Measurements from ENCODE around the gene FAM227B. TPM values are rescaled to one million over a fixed set of nuclear protein-coding genes. Genes with fewer than 3 reads are reported as not detected.

The FAM227B gene
- total and polyA plus RNA-seq, 2 of the 13 experiments (the other 11 are each of a cell fraction or from before 2014, with no cell fraction given), result 1.9 to 2.6 TPM

DNA sequence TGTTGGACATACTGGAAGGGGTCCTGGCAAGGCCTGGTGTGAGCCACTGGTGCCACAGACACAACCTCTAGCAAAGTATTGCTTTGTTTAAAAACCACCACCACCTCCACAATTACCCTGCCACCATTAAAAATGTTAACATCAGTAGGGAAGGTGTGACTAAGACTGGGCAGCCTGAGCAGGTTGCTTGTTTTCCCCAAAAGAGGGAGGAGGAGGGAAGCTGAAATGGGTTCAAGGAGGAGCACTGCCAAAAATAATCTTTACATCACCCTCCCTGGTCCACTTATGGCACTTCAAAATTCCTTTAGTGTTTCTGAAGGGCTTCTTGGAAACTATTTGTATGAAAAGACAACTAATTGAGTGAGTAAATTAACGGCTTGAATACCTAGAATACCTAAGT is 297.4 kb downstream of the FAM227B start:
- WGBS (ENCODE audit: low lambda C conversion rate), result 94% methylated on average over 1 of the region's 1 CpG
- Histone ChIP-seq H3K9me3 (ENCODE audit: low read length) (no peaks in the 10 kb centered on the region), H3K4me1 (ENCODE audit: insufficient read depth, low read length) (no peaks in the 10 kb centered on the region), H3K36me3 (replicated peaks in 1 of 2; ENCODE audit: control insufficient read depth in 1 of 2, insufficient read depth in 2 of 2, low read length in 2 of 2) (peaks cover 4 to 14% of the 10 kb centered on the region in 2 experiments; a peak in 3 of 5 replicates), H3K9ac (ENCODE audit: insufficient read depth, low read depth, low read length) (no peak overlapping the region), H4K20me1 (ENCODE audit: insufficient read depth, low read length) (no peaks in the 10 kb centered on the region), H3K4me2 (ENCODE audit: low read depth, low read length) (no peak overlapping the region), H3K27me3 (ENCODE audit: control insufficient read depth in 1 of 2, insufficient read depth in 2 of 2, low read length in 2 of 2) (no peaks in the 10 kb centered on the region), H2AFZ (ENCODE audit: low read length) (no peak overlapping the region), H3K27ac (ENCODE audit: extremely low read length, insufficient read depth, low read length) (no peak overlapping the region), H3K79me2 (ENCODE audit: insufficient read depth, low read length) (no peaks in the 10 kb centered on the region), H3K4me3 (replicated peaks in 1 of 3; ENCODE audit: insufficient read depth in 1 of 3, low read depth in 2 of 3, low read length in 3 of 3) (no peak overlapping the region)
- no TSS peak for BruUV-seq (replicated peaks)
- intact Hi-C loops (cut with micrococcal nuclease; ENCODE audit: unreplicated experiment), result no loop called here
- ChIA-PET CTCF (ENCODE audit: low intra/inter-chr PET ratio, low total read pairs) (no interaction called here), POLR2A (no interaction called here)
- no peak for ATAC-seq
- FAIRE-seq, result no peak
- TF ChIP-seq TCF7 (IDR thresholded peaks at IDR 0.05; ENCODE audit: low read depth) (no peak), POLR2AphosphoS5 (IDR thresholded peaks at IDR 0.05; ENCODE audit: low read depth, low read length) (no peak), ARNTL (CRISPR knock-in tag; IDR thresholded peaks at IDR 0.05) (no peak), ZNF329 (CRISPR knock-in tag; IDR thresholded peaks at IDR 0.05; ENCODE audit: low read depth) (no peak), ZNF703 (CRISPR knock-in tag; IDR thresholded peaks at IDR 0.05; ENCODE audit: borderline replicate concordance) (no peak), PRMT3 (CRISPR knock-in tag; IDR thresholded peaks at IDR 0.05; ENCODE audit: borderline replicate concordance, low read depth) (no peak), KAT8 (CRISPR knock-in tag; IDR thresholded peaks at IDR 0.05) (no peak), ZNF207 (IDR thresholded peaks at IDR 0.05; ENCODE audit: borderline replicate concordance) (no peak), HMG20A (CRISPR knock-in tag; IDR thresholded peaks at IDR 0.05; ENCODE audit: borderline replicate concordance) (no peak), FOSL1 (CRISPR knock-in tag; IDR thresholded peaks at IDR 0.05; ENCODE audit: borderline replicate concordance) (no peak)
- TF ChIP-seq, protein P1, sequence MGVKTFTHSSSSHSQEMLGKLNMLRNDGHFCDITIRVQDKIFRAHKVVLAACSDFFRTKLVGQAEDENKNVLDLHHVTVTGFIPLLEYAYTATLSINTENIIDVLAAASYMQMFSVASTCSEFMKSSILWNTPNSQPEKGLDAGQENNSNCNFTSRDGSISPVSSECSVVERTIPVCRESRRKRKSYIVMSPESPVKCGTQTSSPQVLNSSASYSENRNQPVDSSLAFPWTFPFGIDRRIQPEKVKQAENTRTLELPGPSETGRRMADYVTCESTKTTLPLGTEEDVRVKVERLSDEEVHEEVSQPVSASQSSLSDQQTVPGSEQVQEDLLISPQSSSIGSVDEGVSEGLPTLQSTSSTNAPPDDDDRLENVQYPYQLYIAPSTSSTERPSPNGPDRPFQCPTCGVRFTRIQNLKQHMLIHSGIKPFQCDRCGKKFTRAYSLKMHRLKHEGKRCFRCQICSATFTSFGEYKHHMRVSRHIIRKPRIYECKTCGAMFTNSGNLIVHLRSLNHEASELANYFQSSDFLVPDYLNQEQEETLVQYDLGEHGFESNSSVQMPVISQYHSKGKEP (CRISPR knock-in tag; IDR thresholded peaks at IDR 0.05), result no peak
- in situ Hi-C loops (cut with HindIII; ENCODE audit: extremely low pct_ligation_motif_present, low pct_unique_long_range_greater_than_20kb), result no loop called here
- DNase-seq (ENCODE audit: low spot score), result no peak

Measured in HepG2 (cell line).